OCI-LY3 (cell line): ENCODE measurements around the gene ACP7.

ENCODE experiments used
- CTCF ChIP-seq: fragments of 200-600, 300-600 bp; sonication (generic); IDR thresholded peaks from 2 replicates; pipeline ENCODE4 v1.5.1; 2014; ENCODE audit warnings: antibody characterized with exemption, low read length, low read depth
- EZH2phosphoT487 ChIP-seq: fragments of 200-600 bp; shearing (Covaris generic); IDR thresholded peaks from 2 replicates; pipeline ENCODE4 v1.6.1; 2018; ENCODE audit warnings: antibody characterized with exemption, mixed run types, low read depth

DNA sequence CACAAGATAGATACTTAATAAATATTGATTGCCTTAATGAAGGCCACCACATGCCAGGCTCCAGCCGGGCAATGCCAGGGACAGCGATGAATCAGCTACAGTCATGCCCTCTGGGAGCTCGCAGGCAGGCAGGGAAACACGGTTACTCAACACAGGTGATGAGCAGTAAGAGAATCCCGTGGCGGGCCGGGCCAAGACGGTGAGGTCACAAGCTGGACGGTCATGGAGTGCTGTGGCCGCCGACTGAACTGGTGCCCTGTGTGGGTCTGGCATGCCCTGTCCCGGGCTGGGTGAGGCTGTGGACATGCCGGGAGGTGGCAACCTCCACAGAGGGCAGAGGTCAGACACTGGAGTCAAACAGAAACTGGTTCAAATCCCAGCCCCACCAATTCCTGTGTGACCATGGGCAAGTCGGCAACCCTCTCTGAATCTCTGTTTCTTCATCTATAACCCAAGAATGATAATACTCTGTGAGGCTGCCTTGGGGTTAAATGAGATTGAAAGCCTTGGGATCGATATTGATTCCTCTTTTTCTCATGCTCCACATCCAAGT is 28.2 kb downstream of the ACP7 start:
- no peak for TF ChIP-seq CTCF
- TF ChIP-seq EZH2phosphoT487 = no peak
